ENCODE results near the gene NOL6.
"Not testable (repeated sequence)": the region's sequence is repeated elsewhere in the genome, so short reads cannot be mapped to it uniquely, and the experiment has no call there.

The NOL6 gene, protein sequence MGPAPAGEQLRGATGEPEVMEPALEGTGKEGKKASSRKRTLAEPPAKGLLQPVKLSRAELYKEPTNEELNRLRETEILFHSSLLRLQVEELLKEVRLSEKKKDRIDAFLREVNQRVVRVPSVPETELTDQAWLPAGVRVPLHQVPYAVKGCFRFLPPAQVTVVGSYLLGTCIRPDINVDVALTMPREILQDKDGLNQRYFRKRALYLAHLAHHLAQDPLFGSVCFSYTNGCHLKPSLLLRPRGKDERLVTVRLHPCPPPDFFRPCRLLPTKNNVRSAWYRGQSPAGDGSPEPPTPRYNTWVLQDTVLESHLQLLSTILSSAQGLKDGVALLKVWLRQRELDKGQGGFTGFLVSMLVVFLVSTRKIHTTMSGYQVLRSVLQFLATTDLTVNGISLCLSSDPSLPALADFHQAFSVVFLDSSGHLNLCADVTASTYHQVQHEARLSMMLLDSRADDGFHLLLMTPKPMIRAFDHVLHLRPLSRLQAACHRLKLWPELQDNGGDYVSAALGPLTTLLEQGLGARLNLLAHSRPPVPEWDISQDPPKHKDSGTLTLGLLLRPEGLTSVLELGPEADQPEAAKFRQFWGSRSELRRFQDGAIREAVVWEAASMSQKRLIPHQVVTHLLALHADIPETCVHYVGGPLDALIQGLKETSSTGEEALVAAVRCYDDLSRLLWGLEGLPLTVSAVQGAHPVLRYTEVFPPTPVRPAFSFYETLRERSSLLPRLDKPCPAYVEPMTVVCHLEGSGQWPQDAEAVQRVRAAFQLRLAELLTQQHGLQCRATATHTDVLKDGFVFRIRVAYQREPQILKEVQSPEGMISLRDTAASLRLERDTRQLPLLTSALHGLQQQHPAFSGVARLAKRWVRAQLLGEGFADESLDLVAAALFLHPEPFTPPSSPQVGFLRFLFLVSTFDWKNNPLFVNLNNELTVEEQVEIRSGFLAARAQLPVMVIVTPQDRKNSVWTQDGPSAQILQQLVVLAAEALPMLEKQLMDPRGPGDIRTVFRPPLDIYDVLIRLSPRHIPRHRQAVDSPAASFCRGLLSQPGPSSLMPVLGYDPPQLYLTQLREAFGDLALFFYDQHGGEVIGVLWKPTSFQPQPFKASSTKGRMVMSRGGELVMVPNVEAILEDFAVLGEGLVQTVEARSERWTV

GRCh38 chr9:33473643-33474352 is at the start of gene NOL6:
NOL6 (minus strand) TSS chr9:33473924; CDS start chr9:33473842, 82 bp downstream.
- DNase-seq (ENCODE audit: low read depth) = peak; percentile 99
- H3K4me3 ChIP-seq (ENCODE audit: low read length) = peak within 1 kb of the TSS; percentile 100
- no peak for TF ChIP-seq CTCF (IDR thresholded peaks at IDR 0.05; ENCODE audit: insufficient read depth, low read depth, low read length, missing control alignments)

GRCh38 chr9:33521861-33522260 is 48.1 kb upstream of the NOL6 start:
- H3K4me3 ChIP-seq (ENCODE audit: low read length) = not testable (repeated sequence)
- DNase-seq (ENCODE audit: low read depth) = peak; percentile 23

GRCh38 chr9:33517934-33518577 is 44.3 kb upstream of the NOL6 start:
- H3K4me3 ChIP-seq (ENCODE audit: low read length) = not testable (repeated sequence)
- peak; percentile 92 for DNase-seq (ENCODE audit: low read depth)

GRCh38 chr9:33517373-33517772 is 43.6 kb upstream of the NOL6 start:
- no peak overlapping the region for H3K4me3 ChIP-seq (ENCODE audit: low read length)
- peak; percentile 59 for TF ChIP-seq CTCF (IDR thresholded peaks at IDR 0.05; ENCODE audit: insufficient read depth, low read depth, low read length, missing control alignments)
- DNase-seq (ENCODE audit: low read depth) = peak; percentile 60

- not testable (repeated sequence) for H3K4me3 ChIP-seq (ENCODE audit: low read length)
- peak; percentile 26 for DNase-seq (ENCODE audit: low read depth)
These were observed 42.7 kb upstream of the NOL6 start for GRCh38 chr9:33516397-33516796.

- H3K4me3 ChIP-seq (ENCODE audit: low read length) = not testable (repeated sequence)
- peak; percentile 73 for DNase-seq (ENCODE audit: low read depth)
These were observed 41.7 kb upstream of the NOL6 start for GRCh38 chr9:33515342-33515995.

GRCh38 chr9:33512535-33512934 is 38.8 kb upstream of the NOL6 start:
- not testable (repeated sequence) for H3K4me3 ChIP-seq (ENCODE audit: low read length)
- peak; percentile 26 for DNase-seq (ENCODE audit: low read depth)

DNA sequence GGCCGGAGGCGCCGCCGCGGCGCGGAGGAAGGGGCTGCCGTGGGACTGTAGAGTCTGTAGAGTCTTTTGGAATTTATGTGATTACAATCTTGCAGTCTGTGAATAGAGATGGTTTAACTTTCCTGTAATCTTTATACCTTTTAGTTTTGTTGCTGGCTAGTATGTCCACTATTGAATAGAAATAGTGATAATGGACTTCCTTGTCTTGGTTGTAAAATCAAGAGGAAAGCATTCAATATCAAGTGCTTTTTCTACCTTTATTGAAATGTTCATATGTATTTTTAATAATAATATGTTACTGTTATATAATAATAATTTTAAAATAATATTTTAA is 37.4 kb upstream of the NOL6 start:
- not testable (repeated sequence) for DNase-seq (ENCODE audit: low read depth)
- H3K4me3 ChIP-seq (ENCODE audit: low read length) = peak overlapping the region; percentile 52

DNA sequence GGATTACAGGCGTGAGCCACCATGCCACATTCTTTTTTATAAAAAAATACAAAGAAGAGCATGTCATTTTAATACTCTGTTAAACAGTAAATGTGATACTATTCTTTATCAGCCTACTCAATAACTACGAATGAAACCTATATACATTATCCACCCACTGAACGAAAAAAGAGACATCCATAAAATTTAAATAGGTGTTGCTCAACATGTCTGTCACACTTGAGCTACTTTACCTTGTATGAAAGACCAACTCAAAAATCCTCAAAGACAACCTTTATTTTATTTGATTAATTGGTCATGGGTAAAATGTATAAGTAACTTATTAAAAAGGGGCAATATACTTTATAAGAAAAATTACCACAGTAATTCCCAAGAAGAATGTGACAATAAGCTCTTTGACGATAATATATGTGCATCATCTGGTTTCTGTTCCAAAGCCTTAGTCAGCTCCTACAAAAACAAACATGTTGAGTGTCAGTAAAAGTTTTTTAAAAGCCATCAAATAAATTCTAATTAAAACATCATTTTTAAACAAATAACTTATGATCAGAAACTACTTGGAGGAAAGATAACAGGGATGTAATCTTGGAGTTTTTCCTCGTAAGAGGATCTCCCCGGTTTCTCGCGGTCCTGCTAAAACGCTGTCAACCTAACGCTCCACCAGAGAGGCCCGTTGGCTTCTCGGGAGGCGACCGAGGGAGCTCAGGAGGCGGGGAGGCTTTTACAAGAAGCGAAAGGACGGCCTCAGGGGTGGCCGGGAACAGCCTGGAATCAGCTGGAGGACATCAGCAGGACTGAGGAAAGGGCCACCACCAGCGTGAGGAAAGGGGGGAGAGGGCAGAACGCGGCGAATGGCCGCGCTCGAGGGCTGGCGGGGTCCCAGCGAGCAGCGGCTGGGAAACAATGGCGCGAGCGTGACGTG is 36.8 kb upstream of the NOL6 start:
- TF ChIP-seq CTCF (IDR thresholded peaks at IDR 0.05; ENCODE audit: insufficient read depth, low read depth, low read length, missing control alignments) = no peak
- peak overlapping the region; percentile 52 for H3K4me3 ChIP-seq (ENCODE audit: low read length)
- peak; percentile 57 for DNase-seq (ENCODE audit: low read depth)
